HAP-1 (cell line): ENCODE data around the gene PFDN4.

Experiments used
- DNase-seq, 2 experiments: peaks; one replicate each; pipeline ENCODE4 v3.0.0-alpha.2; 2016 to 2020; ENCODE audit warnings: low spot score in 2 of 2
- H3K27me3 ChIP-seq: fragments of 250-450 bp; sonication (Bioruptor Pico); 2 replicates; pipeline ENCODE4 v1.5.1; 2020; ENCODE audit warnings: low read depth, mild to moderate bottlenecking, moderate library complexity
- H3K36me3 ChIP-seq: fragments of 250-450 bp; sonication (Bioruptor Pico); replicated peaks from 2 replicates; pipeline ENCODE4 v1.5.1; 2020; ENCODE audit warnings: mild to moderate bottlenecking
- H3K4me1 ChIP-seq: fragments of 250-450 bp; sonication (Bioruptor Pico); 2 replicates; pipeline ENCODE4 v1.5.1; 2020; ENCODE audit warnings: mild to moderate bottlenecking
- H3K4me3 ChIP-seq: fragments of 250-450 bp; sonication (Bioruptor Pico); 2 replicates; pipeline ENCODE4 v1.5.1; 2020; ENCODE audit warnings: mild to moderate bottlenecking, moderate library complexity
- H3K9me3 ChIP-seq: fragments of 250-450 bp; sonication (Bioruptor Pico); 2 replicates; pipeline ENCODE4 v1.5.1; 2020; ENCODE audit warnings: mild to moderate bottlenecking, moderate library complexity
- in situ Hi-C: fragments of 300-500 bp; cut with MboI; formaldehyde crosslinking; loops from 3 replicates; pipeline ENCODE4 v1.14.3; 2020; ENCODE audit warnings: low sequenced_read_pairs, inconsistent platforms, mixed read lengths

The PFDN4 gene

DNA sequence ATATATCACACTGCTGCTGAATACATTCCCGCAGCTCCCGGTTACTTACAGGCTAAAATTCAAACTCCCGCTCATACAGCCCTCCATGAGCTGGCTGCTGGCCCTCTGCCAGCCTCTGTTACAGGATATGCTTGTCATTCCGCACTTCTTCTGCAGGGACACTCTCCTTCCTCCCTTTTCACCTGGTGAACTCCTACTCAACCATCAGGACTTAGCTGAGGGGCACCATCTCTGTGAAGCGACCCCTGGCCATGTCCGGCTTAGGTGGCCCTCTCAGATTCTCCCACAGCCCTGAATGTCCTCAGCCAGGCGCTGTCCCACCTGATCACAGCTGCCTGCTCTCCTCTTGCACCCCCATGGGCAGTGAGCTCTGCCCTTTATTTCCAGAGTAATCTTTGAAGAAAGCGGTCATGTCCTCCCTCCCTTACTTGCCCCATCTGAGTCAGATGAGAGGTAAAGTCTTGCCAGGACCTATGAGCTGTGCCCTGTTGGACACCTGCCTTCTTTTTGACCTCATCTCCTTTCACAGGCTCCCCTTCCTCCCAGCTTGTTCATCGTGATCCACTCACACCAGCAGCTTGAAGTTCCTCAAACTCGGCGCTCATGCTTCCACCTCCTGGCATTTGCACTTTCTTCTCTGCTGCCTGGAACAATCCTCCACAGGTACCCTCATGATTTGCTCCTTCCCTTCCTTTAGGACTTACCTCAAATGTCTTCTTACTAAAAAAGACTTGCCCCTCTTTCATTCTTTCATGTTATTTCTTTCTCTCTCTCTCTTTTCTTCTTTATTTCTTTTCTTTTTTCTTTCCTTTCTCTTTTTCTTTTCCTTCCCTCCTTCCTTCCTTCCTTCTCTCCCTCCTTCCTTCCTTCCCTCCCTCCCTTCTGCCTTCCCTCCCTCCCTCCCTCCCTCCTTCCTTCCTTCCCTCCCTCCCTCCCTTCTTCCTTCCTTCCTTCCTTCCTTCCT lies 39.7 kb upstream of the PFDN4 start:
- H3K27me3 ChIP-seq: peaks cover 60% of the 10 kb centered on the region
- no peak for DNase-seq
- no peaks in the 10 kb centered on the region for H3K36me3 ChIP-seq
- no peaks in the 10 kb centered on the region for H3K4me1 ChIP-seq
- in situ Hi-C loops: no loop called here
- no peaks in the 10 kb centered on the region for H3K9me3 ChIP-seq
- H3K4me3 ChIP-seq: no peak overlapping the region

DNA sequence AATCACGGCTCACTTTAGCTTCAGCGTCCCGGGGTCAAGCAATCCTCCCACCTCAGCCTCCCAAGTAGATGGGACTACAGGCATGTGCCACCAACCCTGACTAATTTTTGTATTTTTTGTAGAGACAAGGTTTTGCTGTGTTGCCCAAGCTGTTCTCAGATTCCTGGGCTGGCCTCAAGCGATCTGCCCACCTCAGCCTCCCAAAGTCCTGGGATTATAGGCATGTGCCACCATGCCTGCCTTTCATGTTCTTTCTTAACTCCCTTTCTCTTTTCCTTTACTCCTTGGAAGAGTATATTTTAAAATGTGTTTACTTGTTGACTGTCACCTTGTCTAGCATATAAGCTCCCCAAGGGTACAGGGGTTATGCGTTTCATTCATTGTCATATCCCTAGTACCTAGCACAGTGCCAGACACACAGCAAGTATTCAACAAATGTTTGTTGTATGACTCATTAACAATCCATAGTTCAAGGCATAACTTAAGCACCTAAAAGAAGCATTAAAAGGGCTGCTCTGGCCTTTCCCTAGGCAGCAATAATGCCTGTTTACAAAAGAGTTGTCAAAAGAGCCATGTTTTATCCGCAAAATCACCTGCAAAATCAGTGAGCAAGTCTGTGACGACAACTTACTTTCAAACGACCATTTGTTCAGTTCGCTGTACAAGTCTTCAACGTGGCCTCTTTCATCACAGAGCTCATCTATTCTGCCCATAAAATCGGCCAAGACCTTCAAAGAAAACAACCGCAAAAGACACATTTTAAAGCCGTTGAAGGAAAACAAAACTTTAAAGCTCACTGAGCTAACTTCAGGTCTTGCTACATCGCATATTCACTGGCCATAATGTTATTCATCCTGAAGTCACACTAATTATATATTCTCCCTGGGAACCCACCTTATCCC lies 38.7 kb upstream of the PFDN4 start:
- no peak for DNase-seq
- H3K36me3 ChIP-seq: no peaks in the 10 kb centered on the region
- H3K4me3 ChIP-seq: no peak overlapping the region
- H3K9me3 ChIP-seq: no peaks in the 10 kb centered on the region
- no peaks in the 10 kb centered on the region for H3K4me1 ChIP-seq
- in situ Hi-C loops: no loop called here
- H3K27me3 ChIP-seq: peaks cover 68% of the 10 kb centered on the region

GRCh38 chr20:54170026-54170471 lies 37.8 kb upstream of the PFDN4 start:
- H3K27me3 ChIP-seq: peaks cover 76% of the 10 kb centered on the region
- no peaks in the 10 kb centered on the region for H3K4me1 ChIP-seq
- no peaks in the 10 kb centered on the region for H3K36me3 ChIP-seq
- H3K9me3 ChIP-seq: no peaks in the 10 kb centered on the region
- no peak for DNase-seq
- no peak overlapping the region for H3K4me3 ChIP-seq
- in situ Hi-C loops: no loop called here

DNA sequence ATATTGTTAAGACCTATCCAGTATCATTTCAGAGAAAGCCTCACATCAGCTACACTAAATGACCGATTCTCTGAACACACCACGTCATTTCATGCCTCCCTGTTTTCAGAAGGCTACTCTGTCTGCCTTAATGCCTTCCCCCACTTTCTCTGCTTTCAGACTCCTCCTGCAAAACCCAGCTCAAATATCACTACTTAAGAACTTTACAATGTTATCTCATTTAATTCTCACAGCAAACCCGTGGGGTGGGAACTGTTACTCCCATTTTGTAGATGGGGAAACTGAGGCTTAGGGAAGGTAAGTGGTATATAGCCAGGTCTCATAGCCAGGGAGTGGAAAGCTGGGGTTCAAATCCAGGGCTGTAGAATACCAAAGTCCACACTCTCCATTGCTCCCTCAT lies 36.9 kb upstream of the PFDN4 start:
- Histone ChIP-seq H3K9me3 (no peaks in the 10 kb centered on the region), H3K4me1 (no peaks in the 10 kb centered on the region), H3K27me3 (peaks cover 79% of the 10 kb centered on the region), H3K36me3 (no peaks in the 10 kb centered on the region), H3K4me3 (no peak overlapping the region)
- in situ Hi-C loops: no loop called here
- DNase-seq: no peak

DNA sequence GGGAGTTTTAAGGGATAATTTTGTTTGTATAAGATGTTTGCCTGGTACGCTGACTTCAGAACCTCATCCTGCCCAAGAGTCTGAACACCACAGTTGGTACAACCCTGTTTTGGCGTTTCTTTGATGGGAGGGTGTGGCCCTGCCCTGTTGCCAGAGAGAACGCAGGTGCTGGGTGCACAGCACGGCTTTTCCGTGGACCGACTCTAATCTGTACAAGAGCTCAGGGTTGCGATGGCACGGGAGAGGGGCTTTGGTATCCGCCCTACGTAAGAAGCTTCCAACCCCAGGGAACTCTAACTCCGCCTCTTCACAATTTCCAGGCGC lies 35.4 kb upstream of the PFDN4 start:
- Histone ChIP-seq H3K27me3 (peaks cover 69% of the 10 kb centered on the region), H3K4me1 (no peaks in the 10 kb centered on the region), H3K36me3 (no peaks in the 10 kb centered on the region), H3K4me3 (no peak overlapping the region), H3K9me3 (no peaks in the 10 kb centered on the region)
- in situ Hi-C loops: no loop called here
- DNase-seq: no peak

- no peaks in the 10 kb centered on the region for H3K36me3 ChIP-seq
- no peaks in the 10 kb centered on the region for H3K4me1 ChIP-seq
- no peak overlapping the region for H3K4me3 ChIP-seq
- peaks cover 68% of the 10 kb centered on the region for H3K27me3 ChIP-seq
- no peak for DNase-seq
- H3K9me3 ChIP-seq: no peaks in the 10 kb centered on the region
- in situ Hi-C loops: no loop called here
Observed at GRCh38 chr20:54172856-54173652, 34.8 kb upstream of the PFDN4 start.

DNA sequence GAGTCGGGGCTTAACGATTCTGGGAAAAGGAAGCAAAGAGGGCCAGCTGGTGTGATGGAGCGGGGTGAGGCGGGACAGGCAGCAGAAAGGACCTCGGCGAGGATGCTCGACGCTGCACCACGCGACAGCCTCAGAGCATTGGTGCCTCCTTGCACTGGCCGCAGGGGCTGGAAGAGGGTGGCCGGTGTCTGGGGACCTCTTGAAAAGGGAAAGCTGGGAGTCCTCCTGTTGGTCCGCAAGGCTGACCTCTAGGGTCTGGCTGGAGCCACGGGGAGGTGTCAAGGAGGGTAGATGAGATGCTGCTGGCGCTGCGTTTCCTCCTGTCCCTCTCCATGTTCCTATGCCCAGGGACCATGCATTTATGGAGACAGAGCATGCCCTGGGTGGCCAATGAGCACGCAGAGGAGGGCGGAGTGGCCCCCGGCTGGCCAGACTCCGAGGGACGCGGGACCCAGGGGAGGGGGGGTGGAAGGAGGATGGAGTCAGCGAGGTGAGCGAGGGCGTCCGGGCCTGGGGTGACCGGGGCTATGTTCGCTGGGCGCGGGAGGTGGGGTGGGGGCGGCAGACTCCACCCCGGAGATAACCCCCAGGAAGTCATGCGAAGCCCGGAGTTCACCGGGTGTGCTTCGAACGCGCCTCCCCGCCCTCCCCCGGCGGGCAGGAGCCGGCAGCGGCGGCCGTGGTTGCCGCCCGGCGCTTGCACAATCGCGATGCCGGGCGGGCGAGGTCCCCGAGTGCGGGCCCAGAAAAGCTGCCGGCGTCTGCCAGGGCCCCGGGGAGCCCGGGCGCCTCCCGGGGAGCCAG lies 34.0 kb upstream of the PFDN4 start, which contains the start of gene CYP24A1:
Gene CYP24A1 (minus strand): TSS at position 334 of the 804 bp plus-strand sequence. CDS start 407 bp downstream, outside the sequence.
- no peaks in the 10 kb centered on the region for H3K4me1 ChIP-seq
- no peaks in the 10 kb centered on the region for H3K36me3 ChIP-seq
- H3K9me3 ChIP-seq: no peaks in the 10 kb centered on the region
- no peak for DNase-seq
- H3K4me3 ChIP-seq: no peak within 1 kb of the TSS
- in situ Hi-C loops: no loop called here
- peaks cover 66% of the 10 kb centered on the region for H3K27me3 ChIP-seq

GRCh38 chr20:54174457-54175175 lies 33.3 kb upstream of the PFDN4 start:
- no peaks in the 10 kb centered on the region for H3K36me3 ChIP-seq
- DNase-seq: no peak
- H3K4me1 ChIP-seq: no peaks in the 10 kb centered on the region
- in situ Hi-C loops: no loop called here
- peaks cover 58% of the 10 kb centered on the region for H3K27me3 ChIP-seq
- H3K9me3 ChIP-seq: no peaks in the 10 kb centered on the region
- no peak overlapping the region for H3K4me3 ChIP-seq

- no peak overlapping the region for H3K4me3 ChIP-seq
- no peaks in the 10 kb centered on the region for H3K36me3 ChIP-seq
- no peak for DNase-seq
- in situ Hi-C loops: no loop called here
- no peaks in the 10 kb centered on the region for H3K4me1 ChIP-seq
- H3K27me3 ChIP-seq: peaks cover 42% of the 10 kb centered on the region
- H3K9me3 ChIP-seq: no peaks in the 10 kb centered on the region
Observed at GRCh38 chr20:54176610-54177009, 31.3 kb upstream of the PFDN4 start.

DNA sequence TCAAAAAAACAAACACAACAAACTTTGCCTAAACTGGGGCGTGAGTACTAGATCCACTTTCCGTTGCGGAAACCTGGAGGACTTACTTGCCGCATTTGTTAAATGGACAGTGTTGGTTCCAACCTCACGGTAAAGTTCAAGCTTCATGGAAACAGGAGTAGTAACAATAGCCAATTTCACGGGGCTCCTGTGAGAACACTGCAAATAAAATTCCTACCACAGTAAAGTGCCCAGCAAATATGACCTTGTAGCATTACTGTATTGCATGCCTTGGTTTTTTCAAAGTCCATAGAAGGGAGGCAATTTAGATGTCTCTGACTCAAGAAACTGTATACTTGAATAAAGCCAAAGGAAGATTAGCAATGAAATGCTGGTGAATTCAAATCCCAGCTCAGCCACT lies 30.5 kb upstream of the PFDN4 start:
- Histone ChIP-seq H3K36me3 (no peaks in the 10 kb centered on the region), H3K9me3 (no peaks in the 10 kb centered on the region), H3K4me1 (no peaks in the 10 kb centered on the region), H3K27me3 (peaks cover 34% of the 10 kb centered on the region), H3K4me3 (no peak overlapping the region)
- in situ Hi-C loops: no loop called here
- DNase-seq: no peak

DNA sequence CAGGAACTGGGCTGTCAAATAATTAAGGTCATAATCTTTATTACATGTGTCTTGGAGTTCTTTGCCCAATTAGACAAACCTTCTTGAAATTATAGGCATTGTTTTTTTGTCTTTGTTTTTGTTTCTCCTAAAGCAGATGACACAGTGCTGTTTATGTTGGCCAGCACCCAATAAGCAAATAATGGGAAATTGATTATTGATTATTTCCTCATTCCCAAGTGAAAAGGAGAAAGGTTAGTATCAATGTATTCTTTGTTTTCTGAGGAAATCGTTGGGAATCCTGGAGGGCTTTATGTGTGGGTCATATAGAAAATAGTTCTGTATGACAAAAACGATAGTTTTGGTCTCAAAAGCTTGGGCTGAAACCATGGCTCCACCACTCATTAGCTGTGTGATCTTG lies 29.6 kb upstream of the PFDN4 start:
- Histone ChIP-seq H3K36me3 (no peaks in the 10 kb centered on the region), H3K9me3 (no peaks in the 10 kb centered on the region), H3K4me3 (no peak overlapping the region), H3K4me1 (no peaks in the 10 kb centered on the region), H3K27me3 (peaks cover 25% of the 10 kb centered on the region)
- in situ Hi-C loops: no loop called here
- DNase-seq: no peak

DNA sequence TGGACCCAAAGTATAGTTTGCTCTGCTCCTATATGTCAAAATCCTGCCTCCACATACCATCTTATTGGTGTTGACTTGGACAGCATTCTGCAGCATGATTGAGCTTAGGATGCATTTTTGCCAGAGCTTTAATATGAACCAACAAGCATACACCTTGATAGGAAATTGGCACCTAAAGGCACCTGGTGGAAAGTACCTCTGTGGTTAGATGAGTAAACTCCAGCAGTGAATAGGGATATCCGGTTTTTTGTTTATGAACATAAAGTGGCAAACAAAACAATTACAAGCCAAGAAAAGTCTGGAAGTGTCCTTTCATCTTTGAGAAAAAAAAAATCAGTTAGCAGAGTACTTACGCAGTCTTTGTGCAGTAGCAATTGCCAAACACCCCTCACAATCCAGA lies 27.9 kb upstream of the PFDN4 start:
- peaks cover 13% of the 10 kb centered on the region for H3K27me3 ChIP-seq
- DNase-seq: no peak
- no peak overlapping the region for H3K4me3 ChIP-seq
- H3K9me3 ChIP-seq: no peaks in the 10 kb centered on the region
- in situ Hi-C loops: no loop called here
- H3K4me1 ChIP-seq: no peaks in the 10 kb centered on the region
- no peaks in the 10 kb centered on the region for H3K36me3 ChIP-seq
